Stimulated activated CD4-positive, alpha-beta T cell treated with anti-CD3 and anti-CD28 coated beads, Interleukin-2, amount 100 ng/mL, for 4 hours (primary cell): ENCODE results near the gene EFNB1.

Experiments
- DNase-seq: peaks from one replicate; pipeline ENCODE4 v3.0.0-alpha.2; 2020; ENCODE audit warnings: low read depth

The EFNB1 gene

DNA sequence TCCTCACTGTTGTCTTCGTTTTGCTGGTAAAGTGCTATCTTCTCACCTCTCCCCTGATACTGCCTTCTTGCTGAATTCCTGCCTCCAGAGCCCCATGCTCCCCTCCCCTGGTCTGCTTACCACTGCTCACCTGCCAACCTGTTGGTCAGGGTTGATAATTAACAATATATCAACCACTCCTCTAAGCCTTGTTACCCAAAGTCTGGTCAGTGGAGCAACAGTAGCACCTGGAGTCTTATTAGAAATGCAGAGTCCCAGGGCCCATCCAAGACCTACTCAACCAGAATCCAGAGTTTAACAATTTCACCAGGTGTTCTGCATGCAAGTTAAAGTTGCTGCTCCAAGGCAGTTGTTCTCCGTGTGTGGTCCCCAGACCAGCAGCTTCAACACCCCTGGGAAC is 55.0 kb downstream of the EFNB1 start:
- DNase-seq, result no peak

DNA sequence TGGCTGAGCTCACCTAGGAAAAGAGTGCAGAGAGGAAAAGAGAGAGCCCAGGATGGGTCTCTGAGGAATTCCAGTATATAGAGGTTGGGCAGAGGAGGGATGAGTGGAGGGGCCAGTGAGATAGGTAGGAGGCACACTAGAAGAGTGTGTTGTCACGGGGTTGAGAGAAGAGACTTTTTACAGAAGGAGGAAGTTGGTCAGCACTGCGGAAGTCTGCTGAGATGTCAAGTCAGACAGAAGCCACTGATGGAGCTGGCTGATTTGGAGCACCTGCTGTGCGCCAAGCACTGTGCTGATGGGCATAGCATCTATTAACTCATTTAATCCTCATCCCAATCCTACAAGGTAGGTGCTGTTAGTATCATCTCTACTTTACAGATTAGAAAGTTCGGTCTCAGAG is 60.4 kb downstream of the EFNB1 start:
- no peak for DNase-seq
